Neuronal stem cell (in vitro differentiated cells): ENCODE measurements around the gene JUND.
A peak's percentile ranks its signal among the peaks of the same experiment; 100 is the strongest.

ENCODE experiments used
- DNase-seq: peaks from one replicate; pipeline ENCODE4 v3.0.0-alpha.2; 2013; ENCODE audit warnings: low spot score
- H2AFZ ChIP-seq: one replicate; pipeline ENCODE4 v1.6.1; 2013; ENCODE audit warnings: mild to moderate bottlenecking, low read length, inconsistent platforms
- H2AK5ac ChIP-seq: 2 replicates; pipeline ENCODE4 v1.6.1; 2013; ENCODE audit warnings: low read depth, mild to moderate bottlenecking, inconsistent platforms, low read length, moderate library complexity, mixed read lengths
- H2BK120ac ChIP-seq: 2 replicates; pipeline ENCODE4 v1.6.1; 2013; ENCODE audit warnings: low read depth, mild to moderate bottlenecking, inconsistent platforms, low read length, moderate library complexity, mixed read lengths
- H2BK12ac ChIP-seq: one replicate; pipeline ENCODE4 v1.6.1; 2013; ENCODE audit warnings: low read length, inconsistent platforms
- H2BK15ac ChIP-seq: 2 replicates; pipeline ENCODE4 v1.6.1; 2013; ENCODE audit warnings: mild to moderate bottlenecking, low read length, inconsistent platforms, mixed read lengths
- H2BK5ac ChIP-seq: one replicate; pipeline ENCODE4 v1.6.1; 2013; ENCODE audit warnings: inconsistent platforms, mild to moderate bottlenecking, low read length, moderate library complexity
- H3K14ac ChIP-seq: one replicate; pipeline ENCODE4 v1.6.1; 2013; ENCODE audit warnings: low read length, inconsistent platforms
- H3K18ac ChIP-seq: 2 replicates; pipeline ENCODE4 v1.6.1; 2013; ENCODE audit warnings: low read length, inconsistent platforms
- H3K23ac ChIP-seq: 2 replicates; pipeline ENCODE4 v1.6.1; 2013; ENCODE audit warnings: low read depth, mild to moderate bottlenecking, mixed read lengths, low read length, inconsistent platforms; ENCODE audit not compliant: poor library complexity
- H3K27ac ChIP-seq: replicated peaks from 3 replicates; pipeline ENCODE4 v1.5.1; 2013; ENCODE audit warnings: low read length, inconsistent platforms
- H3K27me3 ChIP-seq, 3 experiments: 2 replicates each; pipeline ENCODE4 v1.6.1; 2013; ENCODE audit warnings: low read length in 3 of 3, mild to moderate bottlenecking in 2 of 3, inconsistent platforms in 1 of 3, low read depth in 1 of 3, mixed read lengths in 1 of 3, moderate library complexity in 1 of 3; ENCODE audit not compliant: control insufficient read depth in 3 of 3, insufficient read depth in 3 of 3
- H3K36me3 ChIP-seq, 2 donors: replicated peaks in 1 of 2; 2 replicates each; pipeline ENCODE4 v1.6.1; 2013; ENCODE audit warnings: low read length in 2 of 2; ENCODE audit not compliant: control insufficient read depth in 2 of 2, insufficient read depth in 2 of 2
- H3K4ac ChIP-seq: 2 replicates; pipeline ENCODE4 v1.6.1; 2013; ENCODE audit warnings: inconsistent platforms, mild to moderate bottlenecking, low read length, moderate library complexity
- H3K4me1 ChIP-seq, 2 donors: 1 replicate in 1 of 2; 2 replicates in 1 of 2; pipeline ENCODE4 v1.6.1; 2013; ENCODE audit warnings: low read length in 2 of 2, low read depth in 1 of 2; ENCODE audit not compliant: control insufficient read depth in 2 of 2, insufficient read depth in 1 of 2
- H3K4me2 ChIP-seq: one replicate; pipeline ENCODE4 v1.6.1; 2013; ENCODE audit warnings: mild to moderate bottlenecking, low read length, inconsistent platforms; ENCODE audit not compliant: insufficient read depth, poor library complexity, severe bottlenecking
- H3K4me3 ChIP-seq, 2 donors: 2 replicates each; pipeline ENCODE4 v1.5.1; 2013; ENCODE audit warnings: low read length in 2 of 2, mild to moderate bottlenecking in 2 of 2, inconsistent platforms in 1 of 2, moderate library complexity in 1 of 2
- H3K79me1 ChIP-seq: one replicate; pipeline ENCODE4 v1.6.1; 2013; ENCODE audit warnings: low read depth, mild to moderate bottlenecking, inconsistent platforms, low read length, moderate library complexity
- H3K9ac ChIP-seq: one replicate; pipeline ENCODE4 v1.6.1; 2013; ENCODE audit warnings: mild to moderate bottlenecking, low read depth, low read length, inconsistent platforms; ENCODE audit not compliant: poor library complexity
- H3K9me3 ChIP-seq, 2 donors: replicated peaks in 1 of 2; 2 replicates each; pipeline versions ENCODE3 to v1.6.1; 2013; ENCODE audit warnings: low read length in 2 of 2, mild to moderate bottlenecking in 2 of 2, inconsistent platforms in 1 of 2, low read depth in 1 of 2, mixed read lengths in 1 of 2, moderate library complexity in 1 of 2; ENCODE audit not compliant: control insufficient read depth in 2 of 2, insufficient read depth in 1 of 2
- H4K8ac ChIP-seq: one replicate; pipeline ENCODE4 v1.6.1; 2013; ENCODE audit warnings: low read depth, mild to moderate bottlenecking, inconsistent platforms, low read length, moderate library complexity
- H4K91ac ChIP-seq: one replicate; pipeline ENCODE4 v1.6.1; 2013; ENCODE audit warnings: low read length, low read depth, mild to moderate bottlenecking, inconsistent platforms; ENCODE audit not compliant: poor library complexity
- WGBS, 2 donors: extraction: QIAGEN DNeasy Blood & Tissue Kit; methylation state at CpG; one replicate each; pipeline ENCODE4 v1.1.7; 2013; ENCODE audit warnings: missing lambda C conversion rate in 2 of 2, mixed read lengths in 1 of 2; ENCODE audit not compliant: insufficient read length in 2 of 2, insufficient replicate concordance in 1 of 2; ENCODE audit errors: extremely low coverage in 2 of 2; 5-methylcytosine and 5-hydroxymethylcytosine counted together

The JUND gene

DNA sequence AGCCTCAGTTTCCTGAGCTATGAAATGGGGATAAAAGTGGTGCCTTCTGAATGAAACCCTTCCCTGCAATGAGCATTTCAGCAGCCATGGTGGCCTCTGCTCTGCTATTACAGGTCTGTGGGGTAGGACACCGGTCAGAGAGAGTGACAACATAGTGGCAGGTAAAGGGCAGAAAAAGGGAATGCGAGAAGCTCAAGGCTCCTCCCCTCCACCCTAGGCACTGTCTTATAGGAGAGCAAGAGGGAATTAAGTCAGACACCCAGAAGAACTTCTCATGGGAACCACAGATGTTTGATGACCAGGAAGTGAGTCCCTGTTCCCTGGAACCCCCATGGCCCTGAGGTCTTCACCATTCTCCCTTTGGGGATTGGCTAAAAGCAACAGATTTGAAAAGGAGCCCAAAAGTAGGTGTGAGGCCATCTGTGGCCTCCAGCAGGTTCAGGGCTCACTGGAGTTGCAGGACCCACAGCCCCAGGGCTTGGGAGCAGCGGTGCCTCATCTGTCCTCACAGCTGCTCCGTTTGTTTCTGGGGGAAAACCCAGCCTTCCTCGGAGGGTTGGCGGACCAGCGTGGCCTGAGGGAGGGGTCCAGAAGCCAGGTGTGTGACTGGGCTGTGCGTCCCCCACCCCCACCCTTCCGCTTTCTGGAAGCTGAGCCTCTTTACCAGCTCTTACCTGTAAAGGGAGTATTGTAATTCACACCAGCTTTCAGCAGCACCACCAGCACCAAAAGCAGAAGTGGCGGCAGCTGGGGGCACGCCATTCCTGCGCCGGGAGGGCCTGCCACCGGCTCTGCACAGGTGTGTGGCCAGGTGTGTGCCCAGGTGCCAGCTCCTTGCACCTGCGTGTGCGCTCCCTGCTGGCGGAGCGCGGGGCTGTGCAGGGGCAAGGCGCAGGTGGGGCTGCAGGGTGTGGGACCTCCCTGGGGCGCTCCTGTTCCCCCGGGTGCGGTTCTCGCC lies 26.6 kb downstream of the JUND start:
- Histone ChIP-seq H3K9me3 (no peaks in the 10 kb centered on the region), H3K27me3 (peaks cover 0 to 19% (median 15%) of the 10 kb centered on the region in 3 experiments), H2BK120ac (no peak overlapping the region), H2AK5ac (peak overlapping the region; percentile 36), H2BK15ac (no peak overlapping the region), H3K23ac (peak overlapping the region; percentile 44), H3K79me1 (no peaks in the 10 kb centered on the region), H3K4ac (no peak overlapping the region), H3K9ac (no peak overlapping the region), H3K4me3 (no peak overlapping the region), H3K4me1 (no peaks in the 10 kb centered on the region), H3K4me2 (no peak overlapping the region), H3K36me3 (no peaks in the 10 kb centered on the region), H3K18ac (no peak overlapping the region), H3K14ac (peak overlapping the region; percentile 56), H4K8ac (no peak overlapping the region), H2AFZ (no peak overlapping the region), H3K27ac (no peak overlapping the region), H2BK12ac (peak overlapping the region; percentile 49), H4K91ac (no peak overlapping the region), H2BK5ac (no peak overlapping the region)
- no peak for DNase-seq
- WGBS, 2 donors: no CpG with 5 or more reads among the region's 24 CpGs

DNA sequence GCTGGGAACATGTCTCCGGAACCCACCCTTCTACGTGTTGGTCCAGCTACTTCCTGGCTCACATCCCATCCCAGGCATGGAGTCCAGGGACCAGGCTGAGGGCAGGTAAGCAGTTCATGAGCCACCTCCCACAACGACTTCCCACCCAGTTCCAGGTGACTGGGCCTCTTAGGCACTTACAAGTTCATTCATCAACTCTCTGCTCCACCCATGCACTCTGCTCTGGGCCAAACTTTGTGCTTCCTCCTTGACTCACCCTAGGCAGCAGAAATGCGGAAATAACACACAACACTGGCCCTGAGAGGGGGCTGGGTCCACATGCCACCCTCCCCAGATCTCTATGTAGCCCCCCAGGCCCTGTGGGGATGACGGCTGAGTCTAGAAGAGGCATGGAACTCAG lies 27.7 kb downstream of the JUND start:
- no CpG with 5 or more reads among the region's 5 CpGs for WGBS, 2 donors
- H2AFZ ChIP-seq: no peak overlapping the region
- H3K9me3 ChIP-seq: no peaks in the 10 kb centered on the region
- no peak overlapping the region for H3K9ac ChIP-seq
- H2BK120ac ChIP-seq: no peak overlapping the region
- H3K4me2 ChIP-seq: no peak overlapping the region
- H3K4me1 ChIP-seq: no peaks in the 10 kb centered on the region
- H3K18ac ChIP-seq: no peak overlapping the region
- H3K4me3 ChIP-seq: no peak overlapping the region
- H2BK15ac ChIP-seq: no peak overlapping the region
- no peak overlapping the region for H2BK5ac ChIP-seq
- DNase-seq: no peak
- no peaks in the 10 kb centered on the region for H3K36me3 ChIP-seq
- no peak overlapping the region for H3K27ac ChIP-seq
- no peak overlapping the region for H4K8ac ChIP-seq
- H4K91ac ChIP-seq: no peak overlapping the region
- H3K23ac ChIP-seq: no peak overlapping the region
- no peak overlapping the region for H3K4ac ChIP-seq
- H2AK5ac ChIP-seq: no peak overlapping the region
- no peak overlapping the region for H2BK12ac ChIP-seq
- H3K27me3 ChIP-seq: peaks cover 0 to 19% (median 15%) of the 10 kb centered on the region in 3 experiments
- H3K14ac ChIP-seq: no peak overlapping the region
- no peaks in the 10 kb centered on the region for H3K79me1 ChIP-seq

DNA sequence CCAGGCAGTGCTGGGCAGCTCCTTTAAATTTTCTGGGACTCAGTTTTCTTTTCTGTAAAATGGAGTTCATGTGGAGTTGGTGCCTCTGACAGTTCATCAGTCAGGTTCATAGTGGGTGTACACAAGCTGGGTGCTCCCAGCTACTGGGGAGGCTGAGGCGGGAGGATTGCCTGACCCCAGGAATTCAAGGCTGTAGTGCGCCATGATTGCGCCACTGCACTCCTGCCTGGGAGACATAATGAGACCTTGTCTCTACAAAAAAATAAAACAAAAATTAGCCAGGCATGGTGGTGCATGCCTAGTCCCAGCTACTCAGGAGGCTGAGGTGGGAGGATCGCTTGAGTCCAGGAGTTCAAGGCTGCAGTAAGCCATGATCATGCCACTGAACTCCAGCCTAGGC lies 28.3 kb downstream of the JUND start:
- no peak overlapping the region for H3K9ac ChIP-seq
- H2BK12ac ChIP-seq: no peak overlapping the region
- no peak overlapping the region for H2AK5ac ChIP-seq
- H3K79me1 ChIP-seq: no peaks in the 10 kb centered on the region
- no peak overlapping the region for H3K4me2 ChIP-seq
- no CpG with 5 or more reads among the region's 4 CpGs for WGBS, 2 donors
- no peak overlapping the region for H3K4me3 ChIP-seq
- H4K91ac ChIP-seq: no peak overlapping the region
- H4K8ac ChIP-seq: no peak overlapping the region
- no peaks in the 10 kb centered on the region for H3K36me3 ChIP-seq
- DNase-seq: no peak
- no peak overlapping the region for H2AFZ ChIP-seq
- H3K9me3 ChIP-seq: no peaks in the 10 kb centered on the region
- H3K4ac ChIP-seq: no peak overlapping the region
- H2BK5ac ChIP-seq: no peak overlapping the region
- no peak overlapping the region for H2BK15ac ChIP-seq
- no peak overlapping the region for H3K18ac ChIP-seq
- no peaks in the 10 kb centered on the region for H3K4me1 ChIP-seq
- H3K27ac ChIP-seq: no peak overlapping the region
- H3K23ac ChIP-seq: no peak overlapping the region
- peaks cover 0 to 19% (median 15%) of the 10 kb centered on the region in 3 experiments for H3K27me3 ChIP-seq
- H2BK120ac ChIP-seq: no peak overlapping the region
- H3K14ac ChIP-seq: no peak overlapping the region

DNA sequence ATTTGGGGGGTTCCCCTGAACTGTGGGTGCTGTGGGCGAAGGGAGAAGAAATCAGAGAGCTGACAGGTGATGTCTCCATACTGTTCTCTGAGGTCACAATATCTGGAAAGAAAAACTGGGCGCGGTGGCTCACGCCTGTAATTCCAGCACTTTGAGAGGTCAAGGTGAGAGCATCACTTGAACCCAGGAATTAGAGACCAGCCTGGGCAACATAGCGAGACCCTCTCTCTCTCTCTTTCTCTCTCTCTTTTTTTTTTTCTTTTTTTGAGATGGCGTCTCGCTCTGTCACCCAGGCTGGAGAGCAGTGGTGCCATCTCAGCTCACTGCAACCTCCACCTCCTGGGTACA lies 29.1 kb downstream of the JUND start:
- no peaks in the 10 kb centered on the region for H3K79me1 ChIP-seq
- H3K9ac ChIP-seq: no peak overlapping the region
- no peak overlapping the region for H3K23ac ChIP-seq
- H2AK5ac ChIP-seq: peak overlapping the region; percentile 11
- no peak overlapping the region for H3K14ac ChIP-seq
- H3K4me1 ChIP-seq: no peaks in the 10 kb centered on the region
- H2BK15ac ChIP-seq: no peak overlapping the region
- no peak overlapping the region for H3K27ac ChIP-seq
- DNase-seq: no peak
- no peak overlapping the region for H4K91ac ChIP-seq
- H3K36me3 ChIP-seq: no peaks in the 10 kb centered on the region
- no peak overlapping the region for H3K4me3 ChIP-seq
- H3K27me3 ChIP-seq: peaks cover 0 to 19% (median 15%) of the 10 kb centered on the region in 3 experiments
- H2AFZ ChIP-seq: no peak overlapping the region
- H3K4ac ChIP-seq: no peak overlapping the region
- H3K4me2 ChIP-seq: no peak overlapping the region
- no peak overlapping the region for H2BK120ac ChIP-seq
- no CpG with 5 or more reads among the region's 7 CpGs for WGBS, 2 donors
- H4K8ac ChIP-seq: no peak overlapping the region
- H3K18ac ChIP-seq: no peak overlapping the region
- H2BK12ac ChIP-seq: no peak overlapping the region
- no peaks in the 10 kb centered on the region for H3K9me3 ChIP-seq
- no peak overlapping the region for H2BK5ac ChIP-seq
